Neural crest cell (in vitro differentiated cells): Measurements from ENCODE around the gene PHAF1. TPM values are rescaled to one million over a fixed set of nuclear protein-coding genes. Genes with fewer than 3 reads are reported as not detected.

Experiments used
- DNase-seq: peaks from one replicate; pipeline ENCODE4 v3.0.0; 2021; ENCODE audit warnings: low read depth, mixed read lengths, low spot score
- H3K27ac Mint-ChIP-seq: one replicate; pipeline ENCODE4 v1.8.0; 2021; ENCODE audit warnings: mild to moderate bottlenecking, mixed read lengths; ENCODE audit not compliant: unreplicated experiment
- H3K27me3 Mint-ChIP-seq: 2 replicates; pipeline ENCODE4 v1.8.0; 2021; ENCODE audit warnings: low read depth, mild to moderate bottlenecking, mixed read lengths
- H3K36me3 Mint-ChIP-seq: 2 replicates; pipeline ENCODE4 v1.8.0; 2021; ENCODE audit warnings: low read depth, mild to moderate bottlenecking, mixed read lengths
- H3K4me1 Mint-ChIP-seq: 2 replicates; pipeline ENCODE4 v1.8.0; 2021; ENCODE audit warnings: mixed read lengths
- H3K4me3 Mint-ChIP-seq: one replicate; pipeline ENCODE4 v1.8.0; 2021; ENCODE audit warnings: mild to moderate bottlenecking, mixed read lengths
- H3K9me3 Mint-ChIP-seq: 2 replicates; pipeline ENCODE4 v1.8.0; 2021; ENCODE audit warnings: mixed read lengths
- total RNA-seq: library from RNA; stranded (reverse); gene quantifications from 2 replicates; pipeline ENCODE4 v1.2.1, GENCODE V29; 2021
- TF ChIP-seq, protein P1 (sequence below): fragments of 200-600 bp; sonication (generic); conservative IDR thresholded peaks from 2 replicates; pipeline ENCODE4 v1.5.0; 2021; ENCODE audit warnings: antibody characterized with exemption, mild to moderate bottlenecking

The PHAF1 gene
- total RNA-seq, 1 donor from 2014 or later, result 24.9 TPM

DNA sequence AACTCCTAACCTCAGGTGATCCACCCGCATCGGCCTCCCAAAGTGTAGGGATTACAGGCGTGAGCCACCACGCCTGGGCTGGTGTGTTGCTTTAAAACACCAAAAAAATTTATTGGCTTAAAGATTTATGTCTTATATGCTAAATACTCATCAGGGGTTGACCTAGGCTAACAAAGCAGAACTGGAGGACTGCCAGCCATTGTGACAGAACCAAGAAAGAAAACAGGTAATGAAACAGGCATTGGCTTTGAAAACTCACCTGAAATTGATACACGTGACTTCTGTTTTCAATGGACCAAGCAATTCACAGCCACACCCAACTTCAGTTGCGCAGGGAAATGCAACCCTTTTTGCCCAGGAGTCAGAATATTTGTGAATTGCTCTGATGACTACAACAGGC is 4.9 kb upstream of the PHAF1 start:
- H3K4me1 Mint-ChIP-seq, result peaks cover 6% of the 10 kb centered on the region
- H3K27ac Mint-ChIP-seq, result peak overlapping the region; percentile 1

DNA sequence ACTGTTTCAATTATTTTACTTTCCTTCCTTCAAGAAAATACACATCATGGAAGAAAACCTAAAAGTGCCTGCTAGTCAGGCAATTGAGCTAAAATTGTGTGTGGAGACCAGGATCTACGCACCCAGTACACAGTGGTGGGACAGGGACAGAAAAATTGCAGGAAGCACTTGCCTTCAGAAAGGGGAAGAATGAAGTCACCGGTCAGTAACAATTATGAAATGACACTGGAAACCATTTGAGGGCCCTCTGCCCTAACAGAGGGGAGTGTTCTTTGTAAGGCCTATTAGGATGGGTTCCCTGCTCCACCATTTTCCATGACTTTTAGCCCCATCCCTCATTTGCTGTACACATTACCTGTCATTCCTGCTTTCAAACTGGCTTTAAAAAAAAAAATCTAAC is 4.5 kb upstream of the PHAF1 start:
- DNase-seq, result no peak
- H3K27me3 Mint-ChIP-seq, result no peaks in the 10 kb centered on the region
- peaks cover 7% of the 10 kb centered on the region for H3K4me1 Mint-ChIP-seq
- H3K36me3 Mint-ChIP-seq, result peaks cover 4% of the 10 kb centered on the region
- TF ChIP-seq, protein P1, sequence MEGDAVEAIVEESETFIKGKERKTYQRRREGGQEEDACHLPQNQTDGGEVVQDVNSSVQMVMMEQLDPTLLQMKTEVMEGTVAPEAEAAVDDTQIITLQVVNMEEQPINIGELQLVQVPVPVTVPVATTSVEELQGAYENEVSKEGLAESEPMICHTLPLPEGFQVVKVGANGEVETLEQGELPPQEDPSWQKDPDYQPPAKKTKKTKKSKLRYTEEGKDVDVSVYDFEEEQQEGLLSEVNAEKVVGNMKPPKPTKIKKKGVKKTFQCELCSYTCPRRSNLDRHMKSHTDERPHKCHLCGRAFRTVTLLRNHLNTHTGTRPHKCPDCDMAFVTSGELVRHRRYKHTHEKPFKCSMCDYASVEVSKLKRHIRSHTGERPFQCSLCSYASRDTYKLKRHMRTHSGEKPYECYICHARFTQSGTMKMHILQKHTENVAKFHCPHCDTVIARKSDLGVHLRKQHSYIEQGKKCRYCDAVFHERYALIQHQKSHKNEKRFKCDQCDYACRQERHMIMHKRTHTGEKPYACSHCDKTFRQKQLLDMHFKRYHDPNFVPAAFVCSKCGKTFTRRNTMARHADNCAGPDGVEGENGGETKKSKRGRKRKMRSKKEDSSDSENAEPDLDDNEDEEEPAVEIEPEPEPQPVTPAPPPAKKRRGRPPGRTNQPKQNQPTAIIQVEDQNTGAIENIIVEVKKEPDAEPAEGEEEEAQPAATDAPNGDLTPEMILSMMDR, result no peak
- no peak overlapping the region for H3K4me3 Mint-ChIP-seq
- peak overlapping the region; percentile 1 for H3K27ac Mint-ChIP-seq
- H3K9me3 Mint-ChIP-seq, result no peaks in the 10 kb centered on the region

More for the DNA sequence above, 4.9 kb upstream of the PHAF1 start:
- TF ChIP-seq, protein P1, result no peak
- Mint-ChIP-seq H3K36me3 (peaks cover 4% of the 10 kb centered on the region), H3K4me3 (no peak overlapping the region), H3K9me3 (no peaks in the 10 kb centered on the region), H3K27me3 (no peaks in the 10 kb centered on the region)
- DNase-seq, result no peak

DNA sequence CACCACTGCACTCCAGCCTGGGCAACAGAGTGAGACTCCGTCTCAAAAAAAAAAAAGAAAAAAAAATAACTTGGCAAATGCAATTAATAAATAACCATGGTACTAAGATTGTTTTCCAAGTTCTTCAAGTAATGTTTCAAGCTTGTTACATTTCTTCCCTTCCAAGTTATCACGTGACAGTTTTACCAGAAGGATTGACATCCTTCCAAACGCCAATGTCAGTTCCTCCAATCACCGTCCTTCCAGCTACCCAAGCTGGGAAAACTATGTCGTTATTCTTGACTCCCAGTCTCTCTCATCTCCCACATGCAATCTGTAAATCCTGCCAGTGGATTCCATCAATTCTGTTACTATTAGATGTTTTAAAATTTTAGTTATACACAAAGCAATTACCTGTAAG is 3.9 kb upstream of the PHAF1 start:
- peaks cover 4% of the 10 kb centered on the region for H3K36me3 Mint-ChIP-seq
- DNase-seq, result no peak
- H3K4me1 Mint-ChIP-seq, result peaks cover 12% of the 10 kb centered on the region
- no peak overlapping the region for H3K4me3 Mint-ChIP-seq
- H3K27ac Mint-ChIP-seq, result no peak overlapping the region
- H3K27me3 Mint-ChIP-seq, result no peaks in the 10 kb centered on the region
- H3K9me3 Mint-ChIP-seq, result no peaks in the 10 kb centered on the region
- TF ChIP-seq, protein P1, result no peak

DNA sequence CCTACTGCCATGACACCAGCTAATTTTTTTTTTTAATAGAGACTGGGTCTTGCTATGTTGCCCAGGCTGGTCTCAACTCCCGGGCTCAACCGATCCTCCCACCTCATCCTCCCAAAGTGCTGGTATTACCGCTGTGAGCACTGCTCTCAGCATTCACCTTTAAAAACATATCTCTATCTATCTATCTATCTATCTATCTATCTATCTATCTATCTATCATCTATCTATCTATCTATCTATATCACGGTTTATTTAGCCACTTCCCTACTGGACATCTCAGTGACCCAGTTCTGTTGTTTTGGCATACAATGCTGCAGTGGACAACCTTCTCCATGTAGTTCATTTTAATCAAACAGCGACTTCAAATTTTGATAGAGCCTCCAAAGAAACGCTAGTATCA is 1.3 kb upstream of the PHAF1 start:
- Mint-ChIP-seq H3K27me3 (no peaks in the 10 kb centered on the region), H3K36me3 (no peaks in the 10 kb centered on the region), H3K27ac (no peak overlapping the region), H3K4me3 (peak overlapping the region; percentile 98), H3K4me1 (peaks cover 23% of the 10 kb centered on the region), H3K9me3 (no peaks in the 10 kb centered on the region)
- DNase-seq, result no peak
- TF ChIP-seq, protein P1, result no peak

DNA sequence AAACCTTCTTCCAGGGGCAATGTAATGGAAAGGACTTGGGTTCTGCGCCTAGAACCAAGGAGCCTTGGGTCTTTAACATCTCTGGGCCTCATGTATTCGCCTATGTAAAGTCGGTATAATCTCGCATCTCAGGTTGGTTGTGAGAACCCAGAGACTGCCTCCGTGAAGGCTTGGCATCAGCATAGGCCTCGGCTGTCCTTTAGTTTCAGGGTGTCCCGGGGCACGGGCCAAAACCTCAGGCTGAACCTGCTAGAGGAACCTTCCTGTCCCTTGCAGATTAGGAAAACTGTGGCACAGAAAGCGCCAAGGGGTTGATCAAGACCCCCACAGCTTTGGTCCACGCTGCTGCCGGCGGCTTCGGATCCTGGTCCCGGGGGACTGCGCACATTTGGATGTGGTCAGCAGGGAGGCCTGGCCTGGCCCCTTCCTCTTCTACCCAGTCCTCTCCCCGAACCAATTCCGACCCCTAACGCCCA is 772 bp upstream of the PHAF1 start:
- peak; percentile 3 for DNase-seq
- Mint-ChIP-seq H3K27me3 (no peaks in the 10 kb centered on the region), H3K9me3 (no peaks in the 10 kb centered on the region), H3K36me3 (no peaks in the 10 kb centered on the region), H3K27ac (peak overlapping the region; percentile 98), H3K4me1 (peaks cover 23% of the 10 kb centered on the region), H3K4me3 (peak overlapping the region; percentile 98)
- TF ChIP-seq, protein P1, result no peak
